Neural progenitor cell (in vitro differentiated cells): ENCODE data around the gene RNF217. TPM values are rescaled to one million over a fixed set of nuclear protein-coding genes. Genes with fewer than 3 reads are reported as not detected.

Source experiments
- DNase-seq: peaks from one replicate; pipeline ENCODE4 v3.0.0-alpha.2; 2016; ENCODE audit warnings: low spot score
- H2AFZ ChIP-seq: fragments of 200-600 bp; sonication (generic); replicated peaks from 2 replicates; pipeline ENCODE4 v1.6.1; 2016; ENCODE audit warnings: antibody characterized with exemption
- H3F3A ChIP-seq: fragments of 200-600 bp; sonication (generic); 2 replicates; pipeline ENCODE4 v1.6.1; 2016; ENCODE audit warnings: antibody characterized with exemption, low read depth
- H3K27ac ChIP-seq: fragments of 200-600 bp; sonication (generic); 2 replicates; pipeline ENCODE4 v1.5.1; 2016; ENCODE audit warnings: mild to moderate bottlenecking
- H3K27me3 ChIP-seq: fragments of 200-600 bp; sonication (generic); 2 replicates; pipeline ENCODE4 v1.6.1; 2016; ENCODE audit warnings: mild to moderate bottlenecking, moderate library complexity
- H3K36me3 ChIP-seq: fragments of 200-600 bp; sonication (generic); 2 replicates; pipeline ENCODE4 v1.5.1; 2016
- H3K4me1 ChIP-seq: fragments of 200-600 bp; sonication (generic); 2 replicates; pipeline ENCODE4 v1.6.1; 2016; ENCODE audit warnings: mixed run types
- H3K4me2 ChIP-seq: fragments of 200-600 bp; sonication (generic); 2 replicates; pipeline ENCODE4 v1.6.1; 2016
- H3K4me3 ChIP-seq: fragments of 200-600 bp; sonication (generic); 2 replicates; pipeline ENCODE4 v1.5.1; 2016
- H3K79me2 ChIP-seq: fragments of 200-600 bp; sonication (generic); 2 replicates; pipeline ENCODE4 v1.6.1; 2016; ENCODE audit warnings: low read depth
- H3K9ac ChIP-seq: fragments of 200-600 bp; sonication (generic); 2 replicates; pipeline ENCODE4 v1.6.1; 2016
- H3K9me3 ChIP-seq: fragments of 200-600 bp; sonication (generic); 2 replicates; pipeline ENCODE4 v1.5.1; 2016; ENCODE audit warnings: low read depth
- H4K20me1 ChIP-seq: fragments of 200-600 bp; sonication (generic); 2 replicates; pipeline ENCODE4 v1.6.1; 2016; ENCODE audit warnings: low read depth
- H3K27ac Mint-ChIP-seq: 3 replicates; pipeline ENCODE4 v1.8.0; 2021; ENCODE audit warnings: mixed read lengths
- H3K27me3 Mint-ChIP-seq: 2 replicates; pipeline ENCODE4 v1.8.0; 2022; ENCODE audit warnings: low read depth, mild to moderate bottlenecking, inconsistent platforms, moderate library complexity, mixed read lengths; ENCODE audit not compliant: insufficient read depth
- H3K36me3 Mint-ChIP-seq: 3 replicates; pipeline ENCODE4 v1.8.0; 2021; ENCODE audit warnings: mixed read lengths
- H3K4me1 Mint-ChIP-seq: 3 replicates; pipeline ENCODE4 v1.8.0; 2021; ENCODE audit warnings: mixed read lengths
- H3K4me3 Mint-ChIP-seq: 3 replicates; pipeline ENCODE4 v1.8.0; 2021; ENCODE audit warnings: mild to moderate bottlenecking, moderate library complexity, mixed read lengths
- H3K9me3 Mint-ChIP-seq: 3 replicates; pipeline ENCODE4 v1.8.0; 2020; ENCODE audit warnings: mixed read lengths
- CTCF ChIP-seq: fragments of 200-600 bp; sonication (generic); IDR thresholded peaks from 2 replicates; pipeline ENCODE4 v1.5.1; 2017; ENCODE audit warnings: antibody characterized with exemption, mild to moderate bottlenecking
- EZH2 ChIP-seq: fragments of 200-600 bp; sonication (generic); IDR thresholded peaks from 2 replicates; pipeline ENCODE4 v1.6.1; 2017; ENCODE audit warnings: antibody characterized with exemption, mild to moderate bottlenecking, moderate library complexity
- EZH2phosphoT487 ChIP-seq: fragments of 200-600 bp; sonication (generic); IDR thresholded peaks from 2 replicates; pipeline ENCODE4 v1.6.1; 2017; ENCODE audit warnings: antibody characterized with exemption
- total RNA-seq: library from RNA; depleted of rRNA; stranded (reverse); fragments of >200 nt; gene quantifications from 2 replicates; pipeline ENCODE4 v1.2.3, GENCODE V29; 2015; ENCODE audit warnings: low replicate concordance

The RNF217 gene
- total RNA-seq, 1 donor from 2014 or later = 24.1 TPM

GRCh38 chr6:125048274-125048673 is 86.0 kb downstream of the RNF217 start:
- Histone ChIP-seq H3K36me3 (no peaks in the 10 kb centered on the region), H3K79me2 (no peaks in the 10 kb centered on the region), H3F3A (no peaks in the 10 kb centered on the region), H3K9me3 (no peaks in the 10 kb centered on the region), H3K4me1 (peaks cover 9% of the 10 kb centered on the region), H4K20me1 (no peaks in the 10 kb centered on the region), H2AFZ (no peak overlapping the region), H3K27me3 (no peaks in the 10 kb centered on the region), H3K9ac (no peak overlapping the region), H3K4me2 (no peak overlapping the region), H3K27ac (no peak overlapping the region), H3K4me3 (no peak overlapping the region)
- no peak for DNase-seq
- TF ChIP-seq CTCF = no peak
- no peak for TF ChIP-seq EZH2phosphoT487
- no peaks in the 10 kb centered on the region for H3K9me3 Mint-ChIP-seq
- H3K4me1 Mint-ChIP-seq = peaks cover 8% of the 10 kb centered on the region
- peaks cover 4% of the 10 kb centered on the region for H3K36me3 Mint-ChIP-seq
- no peak overlapping the region for H3K4me3 Mint-ChIP-seq
- H3K27me3 Mint-ChIP-seq = no peaks in the 10 kb centered on the region
- H3K27ac Mint-ChIP-seq = no peak overlapping the region

GRCh38 chr6:125050663-125051318 is 88.6 kb downstream of the RNF217 start:
- H3K4me1 ChIP-seq = peaks cover 7% of the 10 kb centered on the region
- no peaks in the 10 kb centered on the region for H4K20me1 ChIP-seq
- no peak overlapping the region for H2AFZ ChIP-seq
- H3K27ac Mint-ChIP-seq = no peak overlapping the region
- H3K9me3 Mint-ChIP-seq = no peaks in the 10 kb centered on the region
- H3F3A ChIP-seq = no peaks in the 10 kb centered on the region
- no peak overlapping the region for H3K4me3 Mint-ChIP-seq
- DNase-seq = no peak
- H3K9ac ChIP-seq = no peak overlapping the region
- peaks cover 13% of the 10 kb centered on the region for H3K4me1 Mint-ChIP-seq
- H3K27me3 Mint-ChIP-seq = no peaks in the 10 kb centered on the region
- H3K27me3 ChIP-seq = no peaks in the 10 kb centered on the region
- no peaks in the 10 kb centered on the region for H3K36me3 ChIP-seq
- TF ChIP-seq EZH2 (no peak), EZH2phosphoT487 (no peak), CTCF (no peak)
- no peak overlapping the region for H3K4me3 ChIP-seq
- H3K4me2 ChIP-seq = no peak overlapping the region
- H3K36me3 Mint-ChIP-seq = peaks cover 2% of the 10 kb centered on the region
- H3K79me2 ChIP-seq = no peaks in the 10 kb centered on the region
- H3K9me3 ChIP-seq = no peaks in the 10 kb centered on the region
- no peak overlapping the region for H3K27ac ChIP-seq

- no peaks in the 10 kb centered on the region for H4K20me1 ChIP-seq
- H3F3A ChIP-seq = no peaks in the 10 kb centered on the region
- TF ChIP-seq EZH2 = no peak
- TF ChIP-seq CTCF = no peak
- H3K79me2 ChIP-seq = no peaks in the 10 kb centered on the region
- H3K9me3 ChIP-seq = no peaks in the 10 kb centered on the region
- Mint-ChIP-seq H3K27me3 (no peaks in the 10 kb centered on the region), H3K27ac (no peak overlapping the region), H3K36me3 (no peaks in the 10 kb centered on the region), H3K4me1 (peaks cover 6% of the 10 kb centered on the region), H3K9me3 (no peaks in the 10 kb centered on the region), H3K4me3 (no peak overlapping the region)
- H2AFZ ChIP-seq = no peak overlapping the region
- no peak overlapping the region for H3K4me3 ChIP-seq
- DNase-seq = no peak
- peaks cover under 1% of the 10 kb centered on the region for H3K4me1 ChIP-seq
- H3K36me3 ChIP-seq = no peaks in the 10 kb centered on the region
- no peak overlapping the region for H3K9ac ChIP-seq
- no peak overlapping the region for H3K4me2 ChIP-seq
- H3K27ac ChIP-seq = no peak overlapping the region
- no peaks in the 10 kb centered on the region for H3K27me3 ChIP-seq
Measured at GRCh38 chr6:125053809-125054208, 91.6 kb downstream of the RNF217 start.
